ENCODE data around the gene SLC19A2. TPM values are rescaled to one million over a fixed set of nuclear protein-coding genes. Genes with fewer than 3 reads are reported as not detected.

SLC19A2 gene
- total RNA-seq, 1 experiment from 2014 or later = 18.7 TPM

DNA sequence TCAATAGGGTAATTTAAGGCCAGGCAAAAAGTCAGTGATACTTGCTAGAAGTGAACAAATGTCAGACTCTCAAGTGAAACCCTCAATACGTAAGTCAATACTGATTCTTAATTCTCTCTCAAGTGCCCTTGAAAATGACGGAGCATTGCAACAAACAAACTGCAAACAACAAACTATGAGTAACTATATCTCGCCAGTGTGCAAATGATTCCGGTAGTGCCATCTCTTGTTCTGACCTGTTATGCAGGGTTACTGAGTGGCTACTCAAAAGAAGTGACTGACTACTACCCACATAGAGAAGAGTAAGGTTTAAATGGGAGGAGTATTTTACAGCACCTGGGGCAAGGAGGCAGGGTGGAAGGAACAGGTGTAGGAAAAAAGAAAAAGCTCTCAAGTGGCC lies 1.6 kb downstream of the SLC19A2 start:
- in situ Hi-C loops (cut with HindIII; ENCODE audit: low sequenced_read_pairs) = no loop called here
- peak; percentile 22 for DNase-seq (ENCODE audit: low spot score)

DNA sequence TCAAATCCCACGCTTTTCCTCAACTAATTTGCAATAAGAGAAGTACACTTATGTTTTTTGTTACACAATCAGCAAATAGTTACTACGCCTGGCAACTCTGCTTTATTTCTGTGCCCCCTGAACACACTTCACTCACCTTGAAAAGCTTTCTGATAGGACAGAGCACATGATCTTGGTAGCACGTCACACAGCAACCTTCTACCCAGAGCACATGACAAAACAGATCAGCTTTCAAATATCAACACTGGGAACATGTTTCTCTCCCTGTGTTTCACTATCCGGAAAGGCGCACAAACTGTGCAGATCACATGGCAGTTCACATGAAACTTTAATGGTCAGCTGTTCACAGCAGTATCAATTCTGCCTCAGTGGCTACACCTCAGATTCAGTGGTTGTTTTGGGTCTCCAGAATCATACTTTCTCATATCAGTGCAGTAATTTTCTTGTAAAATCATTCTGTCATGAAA lies 2.2 kb downstream of the SLC19A2 start:
- DNase-seq (ENCODE audit: low spot score) = peak; percentile 29
- in situ Hi-C loops (cut with HindIII; ENCODE audit: low sequenced_read_pairs) = no loop called here

DNA sequence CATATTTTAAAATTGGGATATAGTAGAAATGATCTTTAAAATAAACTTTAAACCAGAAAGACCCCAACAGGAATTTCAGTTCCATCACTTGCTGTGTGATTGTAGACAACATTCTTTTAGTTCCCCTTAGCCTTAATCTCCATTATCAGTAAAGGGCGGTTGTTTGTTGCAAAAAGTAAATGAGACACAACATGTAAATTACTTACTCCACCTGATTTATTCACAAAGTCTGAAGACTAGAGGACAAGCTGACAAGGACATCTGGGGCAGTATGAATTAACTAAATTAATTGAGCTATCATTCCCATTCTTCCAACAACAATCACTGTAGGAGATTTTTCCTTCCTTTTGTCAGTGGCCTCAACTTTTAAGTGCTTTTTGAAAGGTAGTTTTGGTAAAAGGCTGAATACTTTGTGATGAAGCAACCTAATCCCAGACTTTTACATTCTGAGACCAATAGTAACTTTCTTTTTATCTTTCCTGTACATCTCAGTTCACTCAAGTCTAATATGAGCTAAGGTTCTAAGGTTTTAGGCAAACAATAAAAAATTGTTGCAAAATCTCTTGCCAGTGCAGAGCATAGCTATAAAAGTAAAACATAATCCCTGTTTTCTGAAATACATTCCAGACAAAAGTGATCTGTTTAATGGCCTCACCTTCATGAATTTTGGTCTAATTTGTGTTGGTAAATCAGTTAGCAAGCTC lies 6.2 kb downstream of the SLC19A2 start:
- no peak for DNase-seq (ENCODE audit: low spot score)
- in situ Hi-C loops (cut with HindIII; ENCODE audit: low sequenced_read_pairs) = no loop called here

DNA sequence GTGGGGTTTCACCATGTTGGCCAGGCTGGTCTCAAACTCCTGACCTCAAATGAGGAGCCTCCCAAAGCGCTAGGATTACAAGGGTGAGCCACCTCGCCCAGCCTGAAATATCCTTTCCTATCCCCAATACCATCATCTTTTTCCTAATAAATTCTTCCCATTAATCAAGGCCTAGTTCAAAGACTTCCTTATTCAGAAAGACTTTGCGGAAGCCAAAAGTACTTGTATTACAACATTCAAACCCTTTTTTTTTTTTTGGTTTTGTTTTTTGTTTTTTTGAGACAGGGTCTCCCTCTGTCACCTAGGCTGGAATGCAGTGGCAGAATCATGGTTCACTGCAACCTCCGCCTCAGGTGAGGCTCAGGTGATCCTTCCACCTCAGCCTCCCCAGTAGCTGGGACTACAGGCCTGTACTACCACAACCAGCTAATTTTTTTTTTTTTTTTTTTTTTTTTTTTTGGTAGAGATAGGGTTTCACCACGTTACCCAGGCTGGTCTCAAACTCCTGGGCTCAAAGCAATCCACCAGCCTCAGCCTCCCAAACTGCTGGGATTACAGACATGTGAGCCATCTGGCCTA lies 7.6 kb downstream of the SLC19A2 start:
- in situ Hi-C loops (cut with HindIII; ENCODE audit: low sequenced_read_pairs) = no loop called here
- no peak for DNase-seq (ENCODE audit: low spot score)

DNA sequence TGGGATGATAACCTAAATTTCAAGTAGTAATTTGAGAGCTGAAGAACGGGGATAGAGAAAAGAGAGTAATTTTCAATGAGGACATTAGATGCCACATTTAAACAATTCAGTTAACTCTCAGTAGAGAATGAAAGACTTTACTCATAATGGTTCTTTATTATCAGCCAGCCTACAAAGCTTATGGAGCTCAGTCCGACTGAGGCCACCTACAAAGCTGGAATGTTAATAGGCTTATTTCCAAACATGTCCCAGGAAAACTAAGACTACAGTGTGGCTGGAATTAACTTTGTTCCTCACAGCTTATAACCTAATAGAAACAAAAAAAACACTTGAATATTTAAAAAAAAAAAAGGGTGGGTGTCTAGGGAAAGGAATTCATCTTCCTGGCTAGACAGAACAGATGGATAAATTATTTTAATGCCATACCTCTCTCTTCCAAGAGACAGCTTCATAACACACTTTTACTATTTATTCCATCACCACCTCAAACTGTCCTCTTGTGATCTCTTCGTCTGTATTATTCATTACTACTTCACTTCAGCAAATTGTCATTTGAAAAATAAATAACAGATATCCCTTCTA lies 9.8 kb downstream of the SLC19A2 start:
- in situ Hi-C loops (cut with HindIII; ENCODE audit: low sequenced_read_pairs) = no loop called here
- DNase-seq (ENCODE audit: low spot score) = no peak

DNA sequence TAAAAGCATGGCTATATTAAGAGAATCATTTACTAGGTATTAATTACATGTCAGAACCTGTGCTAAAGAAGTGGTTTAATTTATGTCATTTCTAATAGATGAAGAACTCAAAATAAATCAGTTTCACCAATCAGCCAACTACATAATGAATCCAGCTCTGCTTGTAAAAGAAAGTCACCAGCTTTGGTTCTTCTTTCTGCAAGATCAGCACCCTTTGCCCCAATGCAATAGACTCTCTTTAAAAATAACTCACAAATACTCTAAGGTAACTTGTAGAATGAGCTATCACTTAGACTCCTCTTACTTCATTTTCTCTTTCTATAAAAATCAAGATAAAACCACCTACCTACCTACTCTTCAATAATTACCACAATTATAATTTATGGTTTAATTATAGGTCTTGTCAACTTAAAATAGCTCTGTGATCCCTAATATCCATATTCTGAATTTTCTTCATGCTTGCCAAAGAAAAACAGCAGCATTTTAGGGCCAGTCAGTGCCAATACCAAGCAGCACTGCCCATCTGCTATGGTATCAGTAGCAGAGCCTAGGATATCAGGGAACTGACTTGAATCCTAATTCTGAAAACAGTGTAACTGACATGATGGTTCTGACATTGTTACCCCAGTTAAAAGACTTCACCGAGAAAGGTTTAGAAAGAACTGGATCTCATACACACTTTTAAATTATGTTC lies 11.3 kb downstream of the SLC19A2 start:
- in situ Hi-C loops (cut with HindIII; ENCODE audit: low sequenced_read_pairs) = no loop called here

DNA sequence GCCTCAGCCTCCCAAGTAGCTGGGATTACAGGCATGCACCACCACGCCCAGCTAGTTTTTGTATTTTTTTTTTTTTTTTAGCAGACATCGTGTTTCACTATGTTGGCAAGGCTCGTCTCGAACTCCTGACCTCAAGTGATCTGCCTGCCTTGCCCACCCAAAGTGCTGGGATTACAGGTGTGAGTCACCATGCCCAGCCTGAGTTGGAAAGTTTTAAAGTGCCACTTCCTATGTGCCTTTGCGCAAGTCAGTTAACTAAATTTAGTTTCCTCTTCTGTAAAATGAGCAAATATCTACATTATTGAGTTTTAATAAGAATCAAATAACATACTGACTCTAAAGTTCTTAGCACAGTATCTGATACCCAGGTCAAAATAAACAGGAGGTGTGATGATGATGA lies 12.4 kb downstream of the SLC19A2 start:
- DNase-seq (ENCODE audit: low spot score) = no peak
- in situ Hi-C loops (cut with HindIII; ENCODE audit: low sequenced_read_pairs) = no loop called here

More for the DNA sequence above, 11.3 kb downstream of the SLC19A2 start:
- no peak for DNase-seq (ENCODE audit: low spot score)

DNA sequence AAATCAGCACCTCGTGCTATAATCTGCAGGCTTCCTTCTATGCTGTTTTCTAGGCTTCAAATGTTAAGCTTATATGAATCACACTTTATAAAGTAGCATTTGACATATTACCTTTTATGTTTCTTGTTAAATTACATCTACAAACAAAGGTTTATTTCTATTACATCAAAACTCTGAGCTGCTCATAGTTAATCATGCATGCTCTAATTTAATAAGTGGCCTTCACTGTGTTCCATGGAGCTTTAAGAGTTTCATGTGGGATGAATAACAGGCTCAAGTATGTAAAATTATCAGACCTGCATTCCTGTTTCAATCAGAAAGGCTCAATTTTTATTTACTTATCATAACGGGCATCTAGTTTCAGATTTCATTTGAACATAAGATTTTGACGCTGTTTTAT lies 13.0 kb downstream of the SLC19A2 start:
- in situ Hi-C loops (cut with HindIII; ENCODE audit: low sequenced_read_pairs) = no loop called here
- no peak for DNase-seq (ENCODE audit: low spot score)

DNA sequence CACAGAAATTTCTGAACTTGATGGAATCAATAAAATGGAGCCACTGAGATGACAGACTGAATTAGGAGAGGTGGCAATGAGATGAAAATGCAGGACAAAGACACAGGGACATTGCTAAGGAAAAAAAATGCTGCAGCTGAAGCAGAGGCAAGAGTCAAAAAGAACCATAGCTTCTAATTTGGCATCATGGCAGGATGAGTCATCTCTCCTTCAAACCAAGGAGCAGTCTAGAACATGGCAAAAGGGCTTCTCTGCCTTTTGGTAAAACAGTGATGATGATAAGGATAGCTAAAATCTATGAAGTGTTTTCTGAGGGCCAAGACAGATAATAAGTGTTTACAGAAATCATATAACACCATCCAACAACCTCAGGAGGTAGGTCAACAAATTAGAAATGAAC lies 16.8 kb downstream of the SLC19A2 start:
- DNase-seq (ENCODE audit: low spot score) = no peak
- in situ Hi-C loops (cut with HindIII; ENCODE audit: low sequenced_read_pairs) = no loop called here

DNA sequence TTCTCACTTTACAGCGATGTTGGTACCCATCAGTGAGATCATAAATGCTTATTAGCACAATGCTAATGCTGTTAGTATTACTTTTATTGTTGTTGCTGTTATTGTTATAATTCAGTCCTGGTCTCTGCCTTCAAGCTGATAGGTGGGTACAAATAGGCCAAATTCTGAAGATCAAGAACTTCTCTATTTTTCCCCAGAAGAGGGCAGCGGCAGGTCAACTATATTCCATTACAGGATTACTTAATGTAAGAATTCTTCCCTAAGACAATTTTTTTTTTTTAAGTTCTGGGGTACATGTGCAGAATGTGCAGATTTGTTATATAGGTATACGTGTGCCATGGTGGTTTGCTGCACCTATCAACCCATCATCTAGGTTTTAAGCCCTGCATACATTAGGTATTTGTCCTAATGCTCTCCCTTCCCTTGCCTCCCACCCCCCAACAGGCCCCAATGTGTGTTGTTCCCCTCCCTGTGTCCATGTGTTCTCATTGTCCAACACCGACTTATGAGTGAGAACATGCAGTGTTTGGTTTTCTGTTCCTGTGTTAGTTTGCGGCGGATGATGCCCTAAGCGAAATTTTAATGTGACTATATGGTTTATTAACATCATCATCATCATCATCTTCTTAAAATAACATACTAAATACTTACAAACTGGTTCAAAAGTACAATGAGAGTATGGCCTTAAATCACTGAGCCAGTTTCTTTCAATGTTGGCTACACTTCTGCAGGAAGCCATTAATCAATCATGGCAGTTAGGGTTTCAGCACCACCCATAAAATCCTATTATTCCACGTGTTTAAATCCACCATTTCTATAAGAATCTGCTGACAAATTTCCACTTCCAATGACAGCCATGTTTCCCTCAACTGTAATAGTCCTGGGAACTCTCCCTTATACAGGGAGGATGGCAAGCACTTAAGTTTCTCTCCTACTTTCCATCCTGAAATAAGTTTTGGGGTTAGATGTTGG lies 19.2 kb downstream of the SLC19A2 start:
- DNase-seq (ENCODE audit: low spot score) = no peak

DNA sequence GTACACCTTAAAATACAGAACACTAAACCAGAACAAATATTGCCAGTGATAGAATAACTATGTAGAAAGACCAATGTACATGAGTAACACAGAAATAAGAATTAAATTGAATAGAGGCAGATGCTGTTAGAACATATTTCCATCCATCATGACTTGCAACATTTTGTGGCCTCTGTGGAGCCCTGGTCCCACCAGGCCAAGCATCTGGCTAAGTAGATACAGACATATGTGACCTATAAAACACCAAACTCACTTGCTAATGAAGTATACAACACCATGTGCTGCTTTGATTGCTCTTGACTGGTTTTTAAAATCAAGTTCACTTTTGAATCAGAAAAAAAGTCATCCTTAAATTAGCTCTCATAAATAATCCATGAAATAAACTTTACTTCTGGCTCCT lies 20.5 kb downstream of the SLC19A2 start:
- DNase-seq (ENCODE audit: low spot score) = no peak
- in situ Hi-C loops (cut with HindIII; ENCODE audit: low sequenced_read_pairs) = no loop called here

More for the DNA sequence above, 19.2 kb downstream of the SLC19A2 start:
- in situ Hi-C loops (cut with HindIII; ENCODE audit: low sequenced_read_pairs) = no loop called here

DNA sequence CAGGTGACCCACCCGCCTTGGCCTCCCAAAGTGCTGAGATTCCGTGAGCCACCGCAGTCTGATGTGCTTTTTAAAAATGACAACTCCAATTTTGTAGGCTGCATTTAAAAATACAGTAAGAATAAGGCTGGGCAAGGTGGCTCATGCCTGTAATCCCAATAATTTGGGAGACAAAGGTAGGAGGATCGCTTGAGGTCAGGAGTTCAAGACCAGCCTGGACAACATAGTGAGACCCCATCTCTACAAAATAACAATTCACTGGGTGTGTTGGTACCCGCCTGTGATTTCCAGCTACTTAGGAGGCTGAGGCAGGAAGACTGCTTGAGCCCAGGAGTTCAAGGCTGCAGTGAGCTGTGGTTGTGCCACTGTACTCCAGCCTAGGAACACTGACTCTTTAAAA lies 23.4 kb downstream of the SLC19A2 start:
- DNase-seq (ENCODE audit: low spot score) = no peak
- in situ Hi-C loops (cut with HindIII; ENCODE audit: low sequenced_read_pairs) = no loop called here

DNA sequence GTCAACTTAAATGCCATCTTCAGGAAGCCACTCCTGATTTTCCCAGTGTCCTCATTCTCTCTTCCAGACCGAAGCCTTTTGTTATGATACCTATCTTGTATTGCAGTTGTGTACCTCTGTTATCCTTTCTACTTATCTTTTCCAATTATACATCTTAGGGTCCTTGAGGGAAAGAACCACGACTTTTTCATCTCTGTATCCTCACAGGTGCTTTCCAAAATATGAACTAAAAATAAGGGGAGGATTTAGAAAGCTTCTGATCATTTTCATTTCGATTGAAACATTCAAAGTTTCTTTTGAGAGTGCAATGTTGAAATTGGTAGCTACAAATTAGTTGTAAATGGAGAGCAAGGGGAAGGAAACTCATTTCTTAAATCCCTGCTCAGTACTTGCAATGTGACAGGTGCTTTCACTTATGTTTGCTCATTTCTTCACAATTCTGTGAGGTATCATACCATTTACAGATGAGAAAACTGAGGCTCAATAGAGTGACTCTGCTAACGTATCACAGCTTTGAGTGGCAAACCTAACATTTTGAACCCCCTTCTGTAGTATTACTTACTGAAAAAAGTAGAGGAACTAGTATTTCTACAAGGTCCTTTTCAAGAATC lies 24.2 kb downstream of the SLC19A2 start:
- DNase-seq (ENCODE audit: low spot score) = no peak
- in situ Hi-C loops (cut with HindIII; ENCODE audit: low sequenced_read_pairs) = no loop called here

DNA sequence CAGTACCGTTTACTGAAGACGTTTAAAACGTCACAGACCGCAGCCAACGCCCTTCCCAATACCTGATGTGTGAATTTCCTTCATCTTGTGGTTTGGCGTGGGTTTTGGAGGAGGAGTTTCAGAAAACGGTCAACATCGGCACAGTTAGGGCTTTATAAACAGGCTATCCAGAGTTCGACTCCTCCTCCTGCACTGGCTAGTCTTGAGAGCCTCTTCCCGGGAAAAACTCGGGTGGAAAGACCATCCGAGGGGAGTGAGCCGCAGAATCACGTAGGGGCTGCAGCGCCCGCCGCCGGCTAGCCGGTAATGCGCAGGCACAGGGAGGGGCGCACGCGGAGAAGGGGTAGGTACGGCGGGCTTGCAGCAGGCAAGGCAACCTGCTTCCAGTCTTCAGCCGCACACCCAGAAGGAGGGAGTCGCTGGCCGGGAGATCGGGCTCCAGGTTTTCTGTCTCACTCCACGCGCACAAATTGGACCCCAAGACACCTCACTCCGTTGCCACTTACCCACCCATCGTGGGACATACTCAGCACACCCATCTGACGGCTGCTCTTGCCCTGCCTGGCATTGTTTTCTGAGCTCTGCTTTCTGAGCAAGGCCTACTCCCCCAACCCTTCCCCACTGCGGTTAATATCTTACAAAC lies 25.4 kb downstream of the SLC19A2 start:
- no peak for DNase-seq (ENCODE audit: low spot score)
- in situ Hi-C loops (cut with HindIII; ENCODE audit: low sequenced_read_pairs) = no loop called here

DNA sequence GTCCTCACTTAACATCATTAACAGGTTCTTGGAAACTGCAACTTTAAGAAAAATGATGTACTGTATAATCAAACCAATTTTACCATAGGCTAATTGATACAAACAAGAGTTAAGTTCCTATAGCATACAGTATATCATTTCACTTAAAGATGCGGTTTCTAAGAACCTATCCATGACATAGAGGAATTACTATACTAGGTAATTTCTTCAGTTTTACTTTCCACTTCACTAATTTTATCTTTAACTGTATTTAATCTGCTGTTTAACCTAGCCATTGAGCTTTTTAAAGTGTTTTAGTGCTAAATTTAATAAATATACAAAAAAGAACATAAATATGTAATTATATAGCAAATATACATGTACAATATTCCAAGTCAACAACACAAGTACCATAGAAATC lies 28.3 kb downstream of the SLC19A2 start:
- DNase-seq (ENCODE audit: low spot score) = no peak
- in situ Hi-C loops (cut with HindIII; ENCODE audit: low sequenced_read_pairs) = no loop called here

DNA sequence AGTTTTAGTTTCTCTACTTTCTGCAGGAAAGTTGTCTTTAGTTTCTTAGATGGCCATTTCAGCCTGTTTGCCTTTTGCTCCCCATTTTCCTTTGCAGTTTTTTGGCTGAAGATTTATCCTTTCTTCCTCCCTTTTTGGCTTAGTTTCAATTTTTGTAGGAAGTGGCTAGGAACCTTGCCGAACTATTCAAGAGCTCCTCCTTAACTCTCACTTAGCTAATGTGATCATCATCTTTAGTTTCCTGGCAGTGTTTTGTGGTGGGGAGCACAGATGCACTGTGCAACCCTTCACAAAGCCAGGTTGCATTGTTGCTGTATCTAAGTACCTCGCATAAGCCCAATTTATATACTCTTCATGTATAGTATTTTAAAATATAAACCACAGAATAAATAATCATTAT lies 29.7 kb downstream of the SLC19A2 start:
- in situ Hi-C loops (cut with HindIII; ENCODE audit: low sequenced_read_pairs) = no loop called here
- DNase-seq (ENCODE audit: low spot score) = no peak

DNA sequence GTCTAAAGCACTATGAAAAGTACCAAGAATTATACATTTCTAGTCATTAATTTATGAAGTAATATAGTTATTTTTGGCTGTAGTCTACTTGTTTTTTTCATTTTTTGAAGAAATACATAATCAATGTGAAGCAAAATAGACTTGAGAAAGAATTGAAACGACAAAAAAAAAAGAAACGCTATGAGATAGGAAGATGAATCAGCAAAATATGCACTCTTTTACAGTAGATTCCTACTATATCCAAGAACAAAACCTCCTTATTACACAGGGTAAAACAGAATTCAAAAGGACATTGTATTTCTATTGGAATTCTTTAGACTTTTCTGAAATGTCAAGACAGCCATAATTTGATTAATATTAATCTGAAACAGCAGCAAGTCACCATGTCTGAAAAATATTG lies 32.8 kb downstream of the SLC19A2 start:
- DNase-seq (ENCODE audit: low spot score) = no peak
- in situ Hi-C loops (cut with HindIII; ENCODE audit: low sequenced_read_pairs) = no loop called here

DNA sequence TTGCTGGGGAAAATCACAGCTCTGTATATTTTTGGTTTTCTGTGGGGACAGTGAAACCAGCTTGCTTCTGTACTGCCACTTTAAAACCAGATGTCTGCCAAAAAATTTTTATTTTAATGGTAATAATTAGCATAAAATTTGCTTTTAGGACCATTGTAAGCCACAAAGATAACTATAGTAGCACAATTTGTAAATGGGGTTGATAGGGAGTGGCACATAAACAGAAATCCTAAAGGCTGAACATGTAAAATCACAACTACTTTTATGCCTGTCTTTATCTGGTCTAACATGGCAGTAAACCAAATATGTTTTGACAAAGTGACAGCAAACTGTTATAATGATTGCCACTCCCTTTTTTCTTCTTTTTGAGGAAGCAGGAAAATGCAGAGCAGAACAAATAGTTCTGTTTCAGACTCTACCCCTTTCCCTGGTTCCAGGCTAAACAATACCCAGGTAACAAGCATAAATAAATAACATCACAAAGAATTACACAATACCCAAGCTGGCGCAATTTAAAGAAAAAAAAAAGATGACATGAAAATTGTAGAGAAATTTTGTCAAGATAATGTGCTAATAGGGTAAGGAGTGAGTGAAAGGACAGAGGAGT lies 34.4 kb downstream of the SLC19A2 start:
- in situ Hi-C loops (cut with HindIII; ENCODE audit: low sequenced_read_pairs) = no loop called here

More for the DNA sequence above, 34.4 kb downstream of the SLC19A2 start:
- DNase-seq (ENCODE audit: low spot score) = no peak

Data from G401 (cell line).